K562 (cell line): ENCODE data around the gene SECISBP2. TPM values are rescaled to one million over a fixed set of nuclear protein-coding genes. Genes with fewer than 3 reads are reported as not detected.
A peak's percentile ranks its signal among the peaks of the same experiment; 100 is the strongest.

Source experiments
- ATAC-seq: fragments of 200-7000 bp; cut with Tn5 transposase; 3 replicates; pipeline ENCODE4 v1.9.1; 2020; ENCODE audit warnings: moderate library complexity
- BruUV-seq: library from RNA; stranded (reverse); fragments of 400-500 nt; replicated peaks from 2 replicates; lab custom pipeline; 2021; lab: Mats Ljungman, UMichigan
- CTCF ChIA-PET: fragments of 300-600 bp; formaldehyde crosslinking; extraction: SDS; loops from one replicate; lab custom pipeline; 2021; ENCODE audit warnings: low intra/inter-chr PET ratio; lab: Yijun Ruan, JAX
- POLR2A ChIA-PET: fragments of 300-600, 350-650 bp; sonication (Branson Sonifier 250); formaldehyde crosslinking; extraction: SDS; loops from one replicate; lab custom pipeline; 2021; ENCODE audit warnings: antibody characterized with exemption, inconsistent platforms; lab: Yijun Ruan, JAX
- DNase-seq, 4 experiments: peaks; one replicate each; pipeline versions ENCODE4 v3.0.0 to v3.0.0-alpha.2; 2011 to 2018; ENCODE audit warnings: low spot score in 3 of 4, mixed read lengths in 3 of 4; ENCODE audit errors: extremely low read depth in 1 of 4
- FAIRE-seq: peaks from 2 replicates; lab custom pipeline; 2011; peaks lifted over from hg19 to GRCh38; lab: Jason Lieb, UNC
- H2AFZ ChIP-seq: 2 replicates; pipeline ENCODE4 v1.6.0; 2011; ENCODE audit warnings: low read depth, low read length, control low read depth, inconsistent platforms
- H3K27ac ChIP-seq: fragments of 200-600 bp; 3 replicates; pipeline ENCODE4 v1.8.0; 2011; ENCODE audit warnings: low read depth, mild to moderate bottlenecking, control low read depth, inconsistent platforms, low read length, moderate library complexity, mixed read lengths; ENCODE audit errors: extremely low read depth
- H3K27me3 ChIP-seq, 2 experiments: fragments of 300-600 bp in 1 of 2; 2 replicates in 1 of 2; 3 replicates in 1 of 2; pipeline versions ENCODE4 v1.6.0 to v1.8.0; 2011; ENCODE audit warnings: inconsistent platforms in 2 of 2, low read length in 2 of 2, mild to moderate bottlenecking in 1 of 2, mixed read lengths in 1 of 2, moderate library complexity in 1 of 2; ENCODE audit not compliant: control insufficient read depth in 2 of 2, insufficient read depth in 2 of 2
- H3K36me3 ChIP-seq: fragments of 300-600 bp; 3 replicates; pipeline ENCODE4 v1.8.0; 2011; ENCODE audit warnings: mild to moderate bottlenecking, low read length, inconsistent platforms; ENCODE audit not compliant: control insufficient read depth, insufficient read depth
- H3K4me1 ChIP-seq, 2 experiments: fragments of 200-600 bp in 1 of 2; replicated peaks in 1 of 2; 2 replicates in 1 of 2; 3 replicates in 1 of 2; pipeline versions ENCODE4 v1.5.1 to v1.8.0; 2011; ENCODE audit warnings: inconsistent platforms in 2 of 2, low read length in 2 of 2, mild to moderate bottlenecking in 1 of 2, mixed read lengths in 1 of 2, moderate library complexity in 1 of 2; ENCODE audit not compliant: control insufficient read depth in 2 of 2, insufficient read depth in 2 of 2
- H3K4me2 ChIP-seq: 2 replicates; pipeline ENCODE4 v1.6.1; 2011; ENCODE audit warnings: low read length, control low read depth, inconsistent platforms, mixed read lengths; ENCODE audit not compliant: insufficient read depth
- H3K4me3 ChIP-seq: fragments of 200-600 bp; sonication (generic), shearing (Covaris generic); 2 replicates; pipeline ENCODE4 v1.5.1; 2016; ENCODE audit warnings: control low read depth, inconsistent platforms
- H3K79me2 ChIP-seq: fragments of 200-600 bp; 3 replicates; pipeline ENCODE4 v1.8.0; 2011; ENCODE audit warnings: low read length, inconsistent platforms; ENCODE audit not compliant: control insufficient read depth, insufficient read depth
- H3K9ac ChIP-seq, 2 experiments: 2 replicates each; pipeline versions ENCODE4 v1.6.0 to v1.6.1; 2011; ENCODE audit warnings: low read depth in 2 of 2, low read length in 2 of 2, control low read depth in 1 of 2, inconsistent platforms in 1 of 2, mild to moderate bottlenecking in 1 of 2, mixed read lengths in 1 of 2; ENCODE audit not compliant: insufficient read depth in 1 of 2
- H3K9me1 ChIP-seq: one replicate; pipeline ENCODE4 v1.6.0; 2011; ENCODE audit warnings: inconsistent platforms, mild to moderate bottlenecking, low read length, moderate library complexity; ENCODE audit not compliant: control insufficient read depth, insufficient read depth
- H3K9me3 ChIP-seq: replicated peaks from 2 replicates; pipeline ENCODE4 v1.5.1; 2011; ENCODE audit warnings: low read depth, low read length, inconsistent platforms; ENCODE audit not compliant: control insufficient read depth, insufficient read depth
- H4K20me1 ChIP-seq: replicated peaks from 2 replicates; pipeline ENCODE4 v1.6.1; 2011; ENCODE audit warnings: low read length, inconsistent platforms, mixed read lengths; ENCODE audit not compliant: control insufficient read depth, insufficient read depth
- ARNT ChIP-seq, 2 experiments: fragments of 450-650 bp; IDR thresholded peaks; 2 replicates each; pipeline ENCODE4 v1.6.1; 2016; ENCODE audit warnings: mild to moderate bottlenecking in 1 of 2
- CEBPG ChIP-seq, 3 experiments: fragments of 200-800 bp in 1 of 3; sonication (Bioruptor generic) in 1 of 3; sonication (generic) in 1 of 3; formaldehyde crosslinking in 1 of 3; IDR thresholded peaks in 2 of 3; conservative IDR thresholded peaks in 1 of 3; 2 replicates each; pipeline versions ENCODE4 v1.6.1 to v1.8.0; 2016 to 2022; ENCODE audit warnings: missing compliant biosample characterization in 2 of 3, missing genetic modification characterization in 2 of 3, mild to moderate bottlenecking in 1 of 3, missing genetic modification reagents in 1 of 3
- EGR1 ChIP-seq: fragments of 450-650 bp; conservative IDR thresholded peaks from 2 replicates; pipeline ENCODE4 v1.6.1; 2017; ENCODE audit warnings: mild to moderate bottlenecking
- SMARCB1 ChIP-seq: IDR thresholded peaks from 2 replicates; pipeline ENCODE4 v1.6.1; 2011; ENCODE audit warnings: improper control_type of control experiment, low read depth; ENCODE audit not compliant: insufficient read length
- TEAD4 ChIP-seq, 2 experiments: sonication (generic) in 1 of 2; formaldehyde crosslinking in 1 of 2; IDR thresholded peaks; 2 replicates each; pipeline versions ENCODE4 v1.6.1 to v1.8.0; 2012 to 2022; ENCODE audit warnings: borderline replicate concordance in 1 of 2, inconsistent platforms in 1 of 2, low read length in 1 of 2, mild to moderate bottlenecking in 1 of 2, missing genetic modification reagents in 1 of 2
- TFE3 ChIP-seq: fragments of 450-650 bp; formaldehyde crosslinking; IDR thresholded peaks from 2 replicates; pipeline ENCODE4 v1.4.0; 2020; ENCODE audit warnings: mild to moderate bottlenecking, mixed read lengths
- TOE1 ChIP-seq, 2 experiments: fragments of 450-650 bp in 1 of 2; sonication (generic) in 1 of 2; formaldehyde crosslinking in 1 of 2; IDR thresholded peaks; 2 replicates each; pipeline versions ENCODE4 v1.7.1 to v1.8.0; 2016 to 2022; ENCODE audit warnings: borderline replicate concordance in 2 of 2, mild to moderate bottlenecking in 2 of 2, antibody characterized with exemption in 1 of 2, inconsistent platforms in 1 of 2, low read depth in 1 of 2, missing genetic modification reagents in 1 of 2, moderate library complexity in 1 of 2
- ZBTB17 ChIP-seq: fragments of 450-650 bp; formaldehyde crosslinking; IDR thresholded peaks from 2 replicates; pipeline ENCODE4 v1.4.0; 2020; ENCODE audit warnings: mild to moderate bottlenecking
- WGBS: fragments of 100-300 bp; shearing (Covaris generic); methylation state at CpG from one replicate; pipeline ENCODE4 v1.1.6; 2016; ENCODE audit warnings: low coverage, mixed read lengths; ENCODE audit not compliant: insufficient coverage; ENCODE audit errors: missing lambda C conversion rate; 5-methylcytosine and 5-hydroxymethylcytosine counted together
- in situ Hi-C: fragments of 300-500 bp; cut with MboI; formaldehyde crosslinking; loops from 4 replicates; pipeline ENCODE4 v1.15.0; 2018; ENCODE audit warnings: inconsistent platforms, mixed read lengths
- intact Hi-C: fragments of 100-400 bp; cut with micrococcal nuclease; formaldehyde crosslinking; loops from 2 replicates; pipeline ENCODE4 v1.14.2; 2022
- polyA plus RNA-seq, 8 experiments: library from polyadenylated mRNA; depleted of rRNA in 4 of 8; stranded (reverse) in 5 of 8; unstranded in 3 of 8; fragments of >200 nt; fragmentation: Nextera tagmentation in 2 of 8; fragmentation: Illumina TruSeq in 1 of 8; extraction: Ambion mirVana in 2 of 8; extraction: Trizol in 1 of 8; gene quantifications; 2 replicates each; pipeline versions ENCODE4 v1.2.1 to v1.2.3, GENCODE V29; 2011 to 2014; ENCODE audit warnings: inconsistent platforms in 1 of 8, missing spikeins in 1 of 8
- total RNA-seq, 7 experiments: library from RNA; depleted of rRNA in 6 of 7; stranded (reverse); fragments of >200 nt in 6 of 7; fragmentation: Illumina TruSeq in 2 of 7; extraction: Trizol in 2 of 7; gene quantifications; 2 replicates each; pipeline versions ENCODE4 v1.2.1 to v1.2.3, GENCODE V29; 2011 to 2021; ENCODE audit warnings: low replicate concordance in 1 of 7

The SECISBP2 gene
- total and polyA plus RNA-seq, 9 of the 15 experiments (the other 6 are each of a cell fraction or from before 2014, with no cell fraction given): 3.2 to 41.6 (median 26.1) TPM

- TF ChIP-seq EGR1 (no peak), ARNT (IDR thresholded peaks at IDR 0.05) (0 out of 4 replicates have a peak, but pooled peaks of 1 of the 2 experiments have one; percentile 36), ZBTB17 (no peak)
Measured at GRCh38 chr9:89319015-89319905, 960 bp downstream of the SECISBP2 start (continued).

- H3K27me3 ChIP-seq: no peaks in the 10 kb centered on the region
- WGBS: 26% methylated on average over 3 of the region's 4 CpGs
- no peak overlapping the region for H2AFZ ChIP-seq
- H3K4me3 ChIP-seq: no peak overlapping the region
- H3K4me2 ChIP-seq: peak overlapping the region; percentile 55
- CTCF ChIA-PET: no interaction called here
- no peak for ATAC-seq
- H3K9me3 ChIP-seq: no peaks in the 10 kb centered on the region
- POLR2A ChIA-PET: interaction anchor here (0.8 kb wide), 1 partner anchor 363 kb away, joined by 3 read pairs; no protein-coding TSS in a partner anchor
- in situ Hi-C loops (no loop called here), intact Hi-C loops (no loop called here)
- peaks cover 29% of the 10 kb centered on the region; the same call in 2 of the 3 replicates for H3K36me3 ChIP-seq
- H3K27ac ChIP-seq: no peak overlapping the region
- DNase-seq: peak in 2 of 4 experiments; percentile 17 to 18
- no peak for FAIRE-seq
- no peaks in the 10 kb centered on the region; the same call in 1 of the 2 replicates for H4K20me1 ChIP-seq
- peaks cover 9 to 17% of the 10 kb centered on the region in 2 experiments for H3K4me1 ChIP-seq
- H3K9ac ChIP-seq: peak overlapping the region; percentile 14 to 76; a peak in 1 of 4 replicates
- no peaks in the 10 kb centered on the region for H3K9me1 ChIP-seq
- H3K79me2 ChIP-seq: peaks cover 56% of the 10 kb centered on the region
- no TSS peak for BruUV-seq
- TF ChIP-seq TOE1 (IDR thresholded peaks at IDR 0.05; ENCODE audit: borderline replicate concordance): no peak
- no peak for TF ChIP-seq TOE1 (CRISPR knock-in tag; IDR thresholded peaks at IDR 0.05; ENCODE audit: borderline replicate concordance, low read depth)
- TF ChIP-seq SMARCB1: no peak
- TF ChIP-seq CEBPG (CRISPR knock-in tag; IDR thresholded peaks at IDR 0.05): peak; percentile 46
- TF ChIP-seq CEBPG (tag; conservative IDR thresholded peaks at IDR 0.05 in 1 of 2, IDR thresholded peaks at IDR 0.05 in 1 of 2): peak in 1 of 2 experiments; percentile 73; a peak in 2 of 4 replicates
- peak; percentile 35; the same call in 1 of the 2 replicates for TF ChIP-seq TFE3 (CRISPR knock-in tag)
- 0 out of 2 replicates have a peak, but pooled peaks have one; percentile 1 for TF ChIP-seq TEAD4 (IDR thresholded peaks at IDR 0.05; ENCODE audit: low read length)
- TF ChIP-seq TEAD4 (CRISPR knock-in tag; IDR thresholded peaks at IDR 0.05; ENCODE audit: borderline replicate concordance): no peak
Measured at GRCh38 chr9:89323390-89323789, 5.1 kb downstream of the SECISBP2 start.
